CD14-positive monocyte (primary cell): ENCODE results near the gene LINS1. TPM values are rescaled to one million over a fixed set of nuclear protein-coding genes. Genes with fewer than 3 reads are reported as not detected.
A peak's percentile ranks its signal among the peaks of the same experiment; 100 is the strongest.

Source experiments
- DNase-seq, 3 donors: peaks; one replicate each; pipeline ENCODE4 v3.0.0-alpha.2; 2011 to 2022
- H2AFZ ChIP-seq: 2 replicates; pipeline ENCODE4 v1.6.0; 2012; ENCODE audit warnings: mild to moderate bottlenecking, low read depth, low read length, inconsistent platforms; ENCODE audit not compliant: insufficient read depth, poor library complexity, severe bottlenecking
- H3K27ac ChIP-seq, 2 donors: 1 replicate in 1 of 2; 2 replicates in 1 of 2; pipeline ENCODE4 v1.5.1; 2012 to 2013; ENCODE audit warnings: low read length in 2 of 2, control low read depth in 1 of 2, inconsistent platforms in 1 of 2, low read depth in 1 of 2, mild to moderate bottlenecking in 1 of 2
- H3K27me3 ChIP-seq, 2 donors: one replicate each; pipeline versions ENCODE4 v1.6.0 to v1.6.1; 2011 to 2013; ENCODE audit warnings: low read length in 2 of 2; ENCODE audit not compliant: control insufficient read depth in 2 of 2, insufficient read depth in 2 of 2
- H3K36me3 ChIP-seq, 2 donors: replicated peaks in 1 of 2; 1 replicate in 1 of 2; 2 replicates in 1 of 2; pipeline versions ENCODE4 v1.5.1 to v1.6.1; 2012 to 2013; ENCODE audit warnings: low read length in 2 of 2, control low read depth in 1 of 2, inconsistent platforms in 1 of 2, mild to moderate bottlenecking in 1 of 2; ENCODE audit not compliant: insufficient read depth in 2 of 2, control insufficient read depth in 1 of 2
- H3K4me1 ChIP-seq, 2 donors: 1 replicate in 1 of 2; 2 replicates in 1 of 2; pipeline versions ENCODE4 v1.5.1 to v1.6.1; 2012 to 2013; ENCODE audit warnings: low read length in 2 of 2, control low read depth in 1 of 2, inconsistent platforms in 1 of 2, mild to moderate bottlenecking in 1 of 2, moderate library complexity in 1 of 2; ENCODE audit not compliant: insufficient read depth in 2 of 2, control insufficient read depth in 1 of 2
- H3K4me2 ChIP-seq: replicated peaks from 2 replicates; pipeline ENCODE3; 2012; ENCODE audit warnings: low read length, moderate library complexity, mild to moderate bottlenecking; ENCODE audit not compliant: poor library complexity, severe bottlenecking; ENCODE audit errors: extremely low read depth
- H3K4me3 ChIP-seq, 3 experiments: fragments of 200-600 bp in 1 of 3; sonication (generic) in 1 of 3; replicated peaks in 1 of 3; 1 replicate in 2 of 3; 2 replicates in 1 of 3; pipeline ENCODE4 v1.5.1; 2011 to 2013; ENCODE audit warnings: low read length in 3 of 3, mild to moderate bottlenecking in 3 of 3, control low read depth in 2 of 3, low read depth in 2 of 3, inconsistent platforms in 1 of 3, moderate library complexity in 1 of 3
- H3K79me2 ChIP-seq: 2 replicates; pipeline ENCODE4 v1.6.0; 2012; ENCODE audit warnings: mild to moderate bottlenecking, control low read depth, inconsistent platforms, low read length, moderate library complexity; ENCODE audit not compliant: insufficient read depth
- H3K9ac ChIP-seq: 2 replicates; pipeline ENCODE4 v1.6.0; 2017; ENCODE audit warnings: low read length, mild to moderate bottlenecking; ENCODE audit not compliant: insufficient read depth, poor library complexity, severe bottlenecking
- H3K9me3 ChIP-seq, 2 donors: replicated peaks in 1 of 2; 1 replicate in 1 of 2; 2 replicates in 1 of 2; pipeline versions ENCODE4 v1.5.1 to v1.6.1; 2012 to 2013; ENCODE audit warnings: low read length in 2 of 2, control low read depth in 1 of 2; ENCODE audit not compliant: control insufficient read depth in 1 of 2, insufficient read depth in 1 of 2
- H4K20me1 ChIP-seq: 2 replicates; pipeline ENCODE4 v1.6.0; 2012; ENCODE audit warnings: mild to moderate bottlenecking, low read length, control low read depth, moderate library complexity; ENCODE audit not compliant: insufficient read depth
- H3K27ac Mint-ChIP-seq, 7 donors: one replicate each; pipeline ENCODE4 v1.8.0; 2020; ENCODE audit warnings: mild to moderate bottlenecking in 7 of 7, mixed read lengths in 7 of 7, moderate library complexity in 6 of 7, inconsistent platforms in 2 of 7
- H3K27me3 Mint-ChIP-seq, 3 donors: one replicate each; pipeline ENCODE4 v1.8.0; 2021 to 2022; ENCODE audit warnings: low read depth in 3 of 3, mild to moderate bottlenecking in 3 of 3, mixed read lengths in 3 of 3, moderate library complexity in 3 of 3, inconsistent platforms in 1 of 3
- H3K36me3 Mint-ChIP-seq, 2 donors: one replicate each; pipeline ENCODE4 v1.8.0; 2020; ENCODE audit warnings: mixed read lengths in 2 of 2, inconsistent platforms in 1 of 2, mild to moderate bottlenecking in 1 of 2
- H3K4me1 Mint-ChIP-seq: one replicate; pipeline ENCODE4 v1.8.0; 2020; ENCODE audit warnings: mild to moderate bottlenecking, mixed read lengths
- H3K4me3 Mint-ChIP-seq, 2 donors: one replicate each; pipeline ENCODE4 v1.8.0; 2020; ENCODE audit warnings: mild to moderate bottlenecking in 2 of 2, mixed read lengths in 2 of 2, moderate library complexity in 1 of 2
- H3K9me3 Mint-ChIP-seq, 7 donors: one replicate each; pipeline ENCODE4 v1.8.0; 2020 to 2022; ENCODE audit warnings: mixed read lengths in 7 of 7, mild to moderate bottlenecking in 6 of 7, moderate library complexity in 6 of 7, inconsistent platforms in 2 of 7
- CTCF ChIP-seq: fragments of 200-600 bp; IDR thresholded peaks from one replicate; pipeline ENCODE4 v1.8.0; 2022; ENCODE audit warnings: antibody characterized with exemption, mild to moderate bottlenecking
- WGBS: methylation state at CpG from one replicate; pipeline ENCODE4 v1.1.5; 2013; ENCODE audit warnings: missing lambda C conversion rate; ENCODE audit not compliant: insufficient coverage; 5-methylcytosine and 5-hydroxymethylcytosine counted together
- intact Hi-C, 2 donors: fragments of 100-400 bp; cut with micrococcal nuclease; formaldehyde crosslinking; loops; one replicate each; pipeline versions ENCODE4 v1.15.0 to v1.15.1; 2023
- polyA plus RNA-seq, 3 donors: library from polyadenylated mRNA; depleted of rRNA in 1 of 3; unstranded in 2 of 3; stranded (reverse) in 1 of 3; fragments of 300-500 nt in 2 of 3; fragments of >200 nt in 1 of 3; fragmentation: Illumina TruSeq in 2 of 3; gene quantifications; 1 replicate in 2 of 3; 2 replicates in 1 of 3; pipeline ENCODE4 v1.2.3, GENCODE V29; 2012 to 2021

LINS1 gene
- polyA plus RNA-seq, 3 donors, result 4.2 to 8.8 (median 7.6) TPM

- Histone ChIP-seq H3K27me3 (no peaks in the 10 kb centered on the region), H3K4me1 (peaks cover 7 to 9% of the 10 kb centered on the region in 2 donors), H3K79me2 (no peaks in the 10 kb centered on the region), H3K36me3 (peaks cover 23 to 62% of the 10 kb centered on the region in 2 donors), H3K9me3 (no peaks in the 10 kb centered on the region), H3K27ac (no peak overlapping the region), H3K4me3 (no peak overlapping the region), H2AFZ (no peak overlapping the region), H4K20me1 (no peaks in the 10 kb centered on the region), H3K9ac (no peak overlapping the region), H3K4me2 (no peak overlapping the region)
- intact Hi-C loops, result loop anchor here (5.0 kb wide), 2 partner anchors 223 to 228 kb away; partner anchors contain the start of gene ADAMTS17 (in 1 of the 2)
- no peak for DNase-seq
- Mint-ChIP-seq H3K4me1 (peaks cover 6% of the 10 kb centered on the region), H3K27me3 (no peaks in the 10 kb centered on the region), H3K27ac (no peak overlapping the region), H3K36me3 (peaks cover 48 to 56% of the 10 kb centered on the region in 2 donors), H3K4me3 (no peak overlapping the region), H3K9me3 (no peaks in the 10 kb centered on the region)
- no CpG with 5 or more reads among the region's 3 CpGs for WGBS
- no peak for TF ChIP-seq CTCF
Observed at GRCh38 chr15:100570275-100570674, 31.7 kb downstream of the LINS1 start.

GRCh38 chr15:100569391-100569790 is 32.6 kb downstream of the LINS1 start:
- Mint-ChIP-seq H3K9me3 (no peaks in the 10 kb centered on the region), H3K36me3 (peaks cover 43 to 49% of the 10 kb centered on the region in 2 donors), H3K4me1 (peaks cover 10% of the 10 kb centered on the region), H3K4me3 (no peak overlapping the region), H3K27me3 (no peaks in the 10 kb centered on the region), H3K27ac (peak overlapping the region in 1 of 7 donors; percentile 80)
- intact Hi-C loops, result no loop called here
- Histone ChIP-seq H2AFZ (no peak overlapping the region), H3K9me3 (no peaks in the 10 kb centered on the region), H4K20me1 (no peaks in the 10 kb centered on the region), H3K36me3 (peaks cover 23 to 56% of the 10 kb centered on the region in 2 donors), H3K79me2 (no peaks in the 10 kb centered on the region), H3K4me2 (no peak overlapping the region), H3K4me3 (no peak overlapping the region), H3K4me1 (peaks cover 7 to 15% of the 10 kb centered on the region in 2 donors), H3K27ac (no peak overlapping the region), H3K27me3 (no peaks in the 10 kb centered on the region), H3K9ac (no peak overlapping the region)
- WGBS, result 89% methylated on average over 6 of the region's 8 CpGs
- no peak for DNase-seq
- no peak for TF ChIP-seq CTCF
